IMR-90 (cell line): Measurements from ENCODE around the gene RNF224. TPM values are rescaled to one million over a fixed set of nuclear protein-coding genes. Genes with fewer than 3 reads are reported as not detected.

Source experiments
- ATAC-seq: fragments of 200-7000 bp; cut with Tn5 transposase; 2 replicates; pipeline ENCODE4 v1.9.1; 2020; ENCODE audit warnings: low read depth, mild to moderate bottlenecking, moderate library complexity
- BruUV-seq: library from RNA; stranded (reverse); fragments of 400-500 nt; replicated peaks from 2 replicates; lab custom pipeline; 2021; lab: Mats Ljungman, UMichigan
- CTCF ChIA-PET: fragments of 300-600 bp; formaldehyde crosslinking; extraction: SDS; loops from one replicate; lab custom pipeline; 2021; ENCODE audit warnings: antibody characterized with exemption; lab: Yijun Ruan, JAX
- POLR2A ChIA-PET: fragments of 300-600 bp; sonication (Branson Sonifier 250); formaldehyde crosslinking; loops from one replicate; lab custom pipeline; 2022; ENCODE audit warnings: antibody characterized with exemption; ENCODE audit not compliant: unreplicated experiment; lab: Charles Lee
- DNase-seq: peaks from one replicate; pipeline ENCODE4 v3.0.0; 2013
- H2AFZ ChIP-seq: replicated peaks from 2 replicates; pipeline ENCODE3; 2013; ENCODE audit warnings: low read length, mild to moderate bottlenecking; ENCODE audit not compliant: poor library complexity
- H2AK5ac ChIP-seq: 2 replicates; pipeline ENCODE4 v1.6.1; 2013; ENCODE audit warnings: low read depth, low read length, inconsistent platforms
- H2AK9ac ChIP-seq: replicated peaks from 2 replicates; pipeline ENCODE3; 2013; ENCODE audit warnings: mild to moderate bottlenecking, low read depth, low read length, moderate library complexity; ENCODE audit not compliant: poor library complexity
- H2BK120ac ChIP-seq: 2 replicates; pipeline ENCODE4 v1.6.1; 2013; ENCODE audit warnings: low read depth, low read length, inconsistent platforms
- H2BK15ac ChIP-seq: 3 replicates; pipeline ENCODE4 v1.6.1; 2013; ENCODE audit warnings: low read depth, low read length, inconsistent platforms
- H2BK20ac ChIP-seq: 2 replicates; pipeline ENCODE4 v1.6.1; 2013; ENCODE audit warnings: low read depth, mild to moderate bottlenecking, inconsistent platforms, low read length, moderate library complexity
- H2BK5ac ChIP-seq: 2 replicates; pipeline ENCODE4 v1.6.1; 2013; ENCODE audit warnings: mild to moderate bottlenecking, low read depth, low read length, inconsistent platforms; ENCODE audit not compliant: poor library complexity, severe bottlenecking
- H3K14ac ChIP-seq: replicated peaks from 2 replicates; pipeline ENCODE4 v1.6.1; 2013; ENCODE audit warnings: low read depth, low read length, inconsistent platforms
- H3K18ac ChIP-seq: 2 replicates; pipeline ENCODE4 v1.6.1; 2013; ENCODE audit warnings: low read depth, low read length, control low read depth
- H3K23ac ChIP-seq: 2 replicates; pipeline ENCODE4 v1.6.1; 2013; ENCODE audit warnings: low read depth, low read length, inconsistent platforms
- H3K27ac ChIP-seq: 2 replicates; pipeline ENCODE4 v1.5.1; 2013; ENCODE audit warnings: mild to moderate bottlenecking, control low read depth, low read length; ENCODE audit not compliant: insufficient read depth
- H3K27me3 ChIP-seq: 2 replicates; pipeline ENCODE4 v1.6.1; 2013; ENCODE audit warnings: low read length; ENCODE audit not compliant: control insufficient read depth, insufficient read depth
- H3K36me3 ChIP-seq: 2 replicates; pipeline ENCODE4 v1.6.1; 2013; ENCODE audit warnings: low read length, mixed read lengths; ENCODE audit not compliant: control insufficient read depth, insufficient read depth
- H3K4ac ChIP-seq: 2 replicates; pipeline ENCODE4 v1.6.1; 2013; ENCODE audit warnings: low read depth, low read length, inconsistent platforms
- H3K4me1 ChIP-seq: 2 replicates; pipeline ENCODE4 v1.6.1; 2013; ENCODE audit warnings: low read length, mixed read lengths; ENCODE audit not compliant: control insufficient read depth, insufficient read depth
- H3K4me2 ChIP-seq: 2 replicates; pipeline ENCODE4 v1.6.1; 2013; ENCODE audit warnings: low read depth, mild to moderate bottlenecking, control low read depth, low read length, moderate library complexity
- H3K4me3 ChIP-seq: 2 replicates; pipeline ENCODE4 v1.5.1; 2013; ENCODE audit warnings: low read depth, mild to moderate bottlenecking, control low read depth, low read length, moderate library complexity; ENCODE audit not compliant: insufficient read depth
- H3K56ac ChIP-seq: 2 replicates; pipeline ENCODE4 v1.6.1; 2013; ENCODE audit warnings: low read length, inconsistent platforms; ENCODE audit not compliant: insufficient read depth; ENCODE audit errors: extremely low read depth
- H3K79me1 ChIP-seq, 2 experiments: 2 replicates each; pipeline ENCODE4 v1.6.1; 2013; ENCODE audit warnings: low read length in 2 of 2, inconsistent platforms in 1 of 2, low read depth in 1 of 2
- H3K9ac ChIP-seq: 2 replicates; pipeline ENCODE4 v1.6.1; 2013; ENCODE audit warnings: low read depth, low read length, control low read depth
- H3K9me1 ChIP-seq: 2 replicates; pipeline ENCODE4 v1.6.1; 2013; ENCODE audit warnings: low read length, inconsistent platforms; ENCODE audit not compliant: insufficient read depth
- H3K9me3 ChIP-seq: 2 replicates; pipeline ENCODE4 v1.6.1; 2013; ENCODE audit warnings: low read length; ENCODE audit not compliant: control insufficient read depth, insufficient read depth
- H4K20me1 ChIP-seq: 2 replicates; pipeline ENCODE4 v1.6.1; 2013; ENCODE audit warnings: low read length, inconsistent platforms; ENCODE audit not compliant: insufficient read depth
- H4K5ac ChIP-seq: 2 replicates; pipeline ENCODE4 v1.6.1; 2013; ENCODE audit warnings: mild to moderate bottlenecking, low read depth, low read length, control low read depth
- H4K8ac ChIP-seq, 2 experiments: 2 replicates each; pipeline ENCODE4 v1.6.1; 2013; ENCODE audit warnings: low read depth in 2 of 2, low read length in 2 of 2, control low read depth in 1 of 2, inconsistent platforms in 1 of 2
- H4K91ac ChIP-seq: 2 replicates; pipeline ENCODE4 v1.6.1; 2013; ENCODE audit warnings: low read depth, low read length, inconsistent platforms; ENCODE audit not compliant: insufficient read depth
- BHLHE40 ChIP-seq: fragments of 150-350 bp; IDR thresholded peaks from 2 replicates; pipeline ENCODE4 v1.6.1; 2016; ENCODE audit warnings: mild to moderate bottlenecking, low read depth, low read length
- CEBPB ChIP-seq: IDR thresholded peaks from 2 replicates; pipeline ENCODE4 v1.6.1; 2012; ENCODE audit warnings: low read depth, low read length, improper control_type of control experiment
- CHD1 ChIP-seq: IDR thresholded peaks from 2 replicates; pipeline ENCODE4 v1.6.1; 2012; ENCODE audit warnings: low read depth, low read length, improper control_type of control experiment
- CTCF ChIP-seq: conservative IDR thresholded peaks from 2 replicates; pipeline ENCODE4 v1.5.1; 2012; ENCODE audit warnings: mild to moderate bottlenecking, low read depth, low read length, improper control_type of control experiment
- ELK1 ChIP-seq: fragments of 150-350 bp; IDR thresholded peaks from 2 replicates; pipeline ENCODE4 v1.6.1; 2016; ENCODE audit warnings: low read depth, mild to moderate bottlenecking, low read length, moderate library complexity, borderline replicate concordance
- FOS ChIP-seq: fragments of 150-350 bp; IDR thresholded peaks from 2 replicates; pipeline ENCODE4 v1.6.1; 2016; ENCODE audit warnings: low read depth, low read length
- MAFK ChIP-seq: IDR thresholded peaks from 2 replicates; pipeline ENCODE4 v1.6.1; 2012; ENCODE audit warnings: low read depth, low read length, improper control_type of control experiment
- MAZ ChIP-seq: IDR thresholded peaks from 2 replicates; pipeline ENCODE4 v1.6.1; 2012; ENCODE audit warnings: low read depth, mild to moderate bottlenecking, low read length, improper control_type of control experiment, moderate library complexity, borderline replicate concordance
- MXI1 ChIP-seq: IDR thresholded peaks from 2 replicates; pipeline ENCODE4 v1.6.1; 2012; ENCODE audit warnings: low read depth, mild to moderate bottlenecking, low read length, moderate library complexity, borderline replicate concordance
- NFE2L2 ChIP-seq: fragments of 150-350 bp; IDR thresholded peaks from 2 replicates; pipeline ENCODE4 v1.6.1; 2016; ENCODE audit warnings: low read depth, mild to moderate bottlenecking, low read length
- POLR2A ChIP-seq: IDR thresholded peaks from 2 replicates; pipeline ENCODE4 v1.6.1; 2012; ENCODE audit warnings: mild to moderate bottlenecking, low read depth, low read length
- RAD21 ChIP-seq: IDR thresholded peaks from 2 replicates; pipeline ENCODE4 v1.6.1; 2012; ENCODE audit warnings: low read length, improper control_type of control experiment
- RCOR1 ChIP-seq: IDR thresholded peaks from 2 replicates; pipeline ENCODE4 v1.6.1; 2012; ENCODE audit warnings: mild to moderate bottlenecking, low read length, improper control_type of control experiment; ENCODE audit not compliant: insufficient replicate concordance
- RFX5 ChIP-seq: IDR thresholded peaks from 2 replicates; pipeline ENCODE4 v1.8.0; 2012; ENCODE audit warnings: low read depth, mild to moderate bottlenecking, low read length, moderate library complexity
- SMC3 ChIP-seq: fragments of 150-350 bp; IDR thresholded peaks from 2 replicates; pipeline ENCODE4 v1.6.1; 2016; ENCODE audit warnings: low read depth, mild to moderate bottlenecking, antibody characterized with exemption, low read length, moderate library complexity
- WGBS, 2 experiments: methylation state at CpG; one replicate each; pipeline versions ENCODE4 v1.1.5 to v1.1.7; 2013; ENCODE audit warnings: missing lambda C conversion rate in 2 of 2; ENCODE audit not compliant: insufficient read length in 1 of 2; ENCODE audit errors: extremely low coverage in 2 of 2; 5-methylcytosine and 5-hydroxymethylcytosine counted together
- dilution Hi-C: fragments of 300-500 bp; cut with HindIII; formaldehyde crosslinking; loops from one replicate; pipeline ENCODE4 v1.14.3; 2018; ENCODE audit warnings: low sequenced_read_pairs; ENCODE audit not compliant: unreplicated experiment
- in situ Hi-C: fragments of 300-500 bp; cut with MboI; formaldehyde crosslinking; loops from 3 replicates; pipeline ENCODE4 v1.14.3; 2019; ENCODE audit warnings: low sequenced_read_pairs, inconsistent platforms, mixed read lengths
- intact Hi-C: fragments of 100-400 bp; cut with micrococcal nuclease; formaldehyde crosslinking; loops from 2 replicates; pipeline ENCODE4 v1.10.0; 2022
- polyA plus RNA-seq, 3 experiments: library from polyadenylated mRNA; depleted of rRNA; stranded (reverse); fragments of >200 nt; gene quantifications; 2 replicates each; pipeline ENCODE4 v1.2.3, GENCODE V29; 2012; ENCODE audit warnings: low replicate concordance in 1 of 3
- total RNA-seq: library from RNA; depleted of rRNA; stranded (reverse); fragments of >200 nt; gene quantifications from 2 replicates; pipeline ENCODE4 v1.2.3, GENCODE V29; 2012
- TF ChIP-seq, protein P1 (sequence below): fragments of 150-350 bp; IDR thresholded peaks from 2 replicates; pipeline ENCODE4 v1.6.1; 2017; ENCODE audit warnings: mild to moderate bottlenecking, antibody characterized with exemption, low read length, low read depth

RNF224 gene
- total and polyA plus RNA-seq, 2 of the 4 experiments (the other 2 are of a cell fraction), result not detected

DNA sequence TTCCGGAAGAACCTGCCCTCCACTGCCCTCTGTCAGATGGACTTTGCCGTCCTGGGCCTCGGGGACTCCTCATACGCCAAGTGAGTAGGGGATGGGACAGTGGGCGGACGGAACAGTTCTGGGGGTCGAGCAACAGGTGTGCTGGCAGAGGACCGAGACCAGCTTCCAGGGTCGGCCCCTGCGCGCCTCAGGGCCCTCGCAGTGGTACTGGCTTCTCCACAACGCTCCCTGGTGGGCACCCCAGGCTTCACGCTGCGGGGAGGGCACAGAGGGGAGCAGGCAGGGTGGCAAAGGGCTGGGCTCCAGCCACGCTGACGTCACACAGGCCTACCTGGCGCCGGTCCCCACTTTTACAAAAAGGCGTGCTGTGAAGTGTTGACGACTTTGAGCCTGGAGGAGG is 14.8 kb upstream of the RNF224 start:
- BruUV-seq, result no TSS peak
- H3K79me1 ChIP-seq, result peaks cover 4 to 5% of the 10 kb centered on the region in 2 experiments
- no peak overlapping the region for H3K27ac ChIP-seq
- H2BK20ac ChIP-seq, result no peak overlapping the region
- H3K9me3 ChIP-seq, result no peaks in the 10 kb centered on the region
- no peak overlapping the region for H4K5ac ChIP-seq
- no peak overlapping the region for H2BK15ac ChIP-seq
- H3K4me1 ChIP-seq, result no peaks in the 10 kb centered on the region
- dilution Hi-C loops (no loop called here), in situ Hi-C loops (no loop called here), intact Hi-C loops (no loop called here)
- DNase-seq (no peak), ATAC-seq (no peak)
- TF ChIP-seq BHLHE40, result no peak
- TF ChIP-seq CEBPB, result no peak
- TF ChIP-seq ELK1, result no peak
- TF ChIP-seq MAFK, result no peak
- TF ChIP-seq RAD21, result no peak
- TF ChIP-seq NFE2L2, result no peak
- TF ChIP-seq CHD1, result no peak
- TF ChIP-seq, protein P1, sequence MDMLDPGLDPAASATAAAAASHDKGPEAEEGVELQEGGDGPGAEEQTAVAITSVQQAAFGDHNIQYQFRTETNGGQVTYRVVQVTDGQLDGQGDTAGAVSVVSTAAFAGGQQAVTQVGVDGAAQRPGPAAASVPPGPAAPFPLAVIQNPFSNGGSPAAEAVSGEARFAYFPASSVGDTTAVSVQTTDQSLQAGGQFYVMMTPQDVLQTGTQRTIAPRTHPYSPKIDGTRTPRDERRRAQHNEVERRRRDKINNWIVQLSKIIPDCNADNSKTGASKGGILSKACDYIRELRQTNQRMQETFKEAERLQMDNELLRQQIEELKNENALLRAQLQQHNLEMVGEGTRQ, result no peak
- TF ChIP-seq CTCF, result no peak
- TF ChIP-seq SMC3, result no peak
- no peak for TF ChIP-seq RFX5
- TF ChIP-seq RCOR1, result no peak
- no peak for TF ChIP-seq FOS
- no peak for TF ChIP-seq POLR2A
- no peak for TF ChIP-seq MAZ
- TF ChIP-seq MXI1, result no peak
- H2AK5ac ChIP-seq, result no peak overlapping the region
- H3K23ac ChIP-seq, result no peak overlapping the region
- H3K4me2 ChIP-seq, result no peak overlapping the region
- H3K14ac ChIP-seq, result no peak overlapping the region
- no peaks in the 10 kb centered on the region for H3K27me3 ChIP-seq
- H4K20me1 ChIP-seq, result no peaks in the 10 kb centered on the region
- no peak overlapping the region for H3K56ac ChIP-seq
- no peak overlapping the region for H4K91ac ChIP-seq
- 90% methylated on average over 15 of the region's 21 CpGs; no CpG with 5 or more reads in 1 of the 2 experiments for WGBS, 2 experiments
- no peak overlapping the region for H2BK5ac ChIP-seq
- H2AFZ ChIP-seq, result no peak overlapping the region
- H3K4ac ChIP-seq, result no peak overlapping the region
- no peak overlapping the region for H4K8ac ChIP-seq
- no peaks in the 10 kb centered on the region for H3K9me1 ChIP-seq
- POLR2A ChIA-PET, result no interaction called here
- CTCF ChIA-PET, result no interaction called here
- H2BK120ac ChIP-seq, result no peak overlapping the region
- no peak overlapping the region for H3K18ac ChIP-seq
- H3K4me3 ChIP-seq, result no peak overlapping the region
- H2AK9ac ChIP-seq, result no peak overlapping the region
- no peak overlapping the region for H3K9ac ChIP-seq
- peaks cover 22% of the 10 kb centered on the region for H3K36me3 ChIP-seq
